Endothelial cell of umbilical vein (primary cell): ENCODE data around the gene SLC39A5. TPM values are rescaled to one million over a fixed set of nuclear protein-coding genes. Genes with fewer than 3 reads are reported as not detected.

Experiments used
- BruUV-seq: library from RNA; stranded (reverse); fragments of 400-500 nt; replicated peaks from 2 replicates; lab custom pipeline; 2021; lab: Mats Ljungman, UMichigan
- CTCF ChIA-PET: fragments of 300-600, 350-600 bp; sonication (Branson Sonifier 250); formaldehyde crosslinking; loops from one replicate; lab custom pipeline; 2021; ENCODE audit warnings: antibody characterized with exemption, inconsistent platforms; lab: Charles Lee
- POLR2A ChIA-PET: fragments of 300-600, 350-600 bp; sonication (Branson Sonifier 250); formaldehyde crosslinking; loops from one replicate; lab custom pipeline; 2021; ENCODE audit warnings: antibody characterized with exemption, inconsistent platforms; lab: Charles Lee
- DNase-seq: peaks from one replicate; pipeline ENCODE4 v3.0.0-alpha.2; 2011; ENCODE audit warnings: low read depth, low spot score
- FAIRE-seq: peaks from 2 replicates; lab custom pipeline; 2011; peaks lifted over from hg19 to GRCh38; lab: Jason Lieb, UNC
- H2AFZ ChIP-seq: 2 replicates; pipeline ENCODE4 v1.6.0; 2012; ENCODE audit warnings: low read depth, low read length, control low read depth, inconsistent platforms
- H3K27ac ChIP-seq: 2 replicates; pipeline ENCODE4 v1.5.1; 2011; ENCODE audit warnings: low read depth, mild to moderate bottlenecking, control low read depth, low read length, moderate library complexity; ENCODE audit not compliant: insufficient read depth
- H3K27me3 ChIP-seq, 2 experiments: 2 replicates each; pipeline versions ENCODE4 v1.6.0 to v1.6.1; 2011; ENCODE audit warnings: low read length in 2 of 2, mixed read lengths in 1 of 2; ENCODE audit not compliant: control insufficient read depth in 2 of 2, insufficient read depth in 2 of 2
- H3K36me3 ChIP-seq, 2 experiments: 2 replicates in 1 of 2; 3 replicates in 1 of 2; pipeline ENCODE4 v1.5.1; 2011; ENCODE audit warnings: low read length in 2 of 2, mild to moderate bottlenecking in 1 of 2, moderate library complexity in 1 of 2; ENCODE audit not compliant: control insufficient read depth in 2 of 2, insufficient read depth in 2 of 2; ENCODE audit errors: extremely low read depth in 1 of 2
- H3K4me1 ChIP-seq: 3 replicates; pipeline ENCODE4 v1.5.1; 2011; ENCODE audit warnings: mild to moderate bottlenecking, low read length; ENCODE audit not compliant: control insufficient read depth, insufficient read depth; ENCODE audit errors: extremely low read depth
- H3K4me2 ChIP-seq: 2 replicates; pipeline ENCODE4 v1.6.1; 2011; ENCODE audit warnings: low read length, control low read depth, mixed read lengths; ENCODE audit not compliant: insufficient read depth
- H3K4me3 ChIP-seq, 3 experiments: fragments of 200-600 bp in 1 of 3; sonication (generic), shearing (Covaris generic) in 1 of 3; replicated peaks in 1 of 3; 2 replicates each; pipeline ENCODE4 v1.5.1; 2011 to 2016; ENCODE audit warnings: control low read depth in 3 of 3, low read length in 3 of 3, mild to moderate bottlenecking in 2 of 3, inconsistent platforms in 1 of 3, low read depth in 1 of 3, moderate library complexity in 1 of 3; ENCODE audit not compliant: insufficient read depth in 1 of 3
- H3K79me2 ChIP-seq: 2 replicates; pipeline ENCODE4 v1.6.0; 2012; ENCODE audit warnings: low read length, inconsistent platforms; ENCODE audit not compliant: control insufficient read depth, insufficient read depth
- H3K9ac ChIP-seq: replicated peaks from 2 replicates; pipeline ENCODE3; 2011; ENCODE audit warnings: low read length, control low read depth; ENCODE audit not compliant: insufficient read depth; ENCODE audit errors: extremely low read depth
- H3K9me1 ChIP-seq: replicated peaks from 3 replicates; pipeline ENCODE4 v1.6.0; 2011; ENCODE audit warnings: mild to moderate bottlenecking, low read length; ENCODE audit not compliant: control insufficient read depth, insufficient read depth; ENCODE audit errors: extremely low read depth
- H3K9me3 ChIP-seq: replicated peaks from 2 replicates; pipeline ENCODE4 v1.5.1; 2012; ENCODE audit warnings: low read length, inconsistent platforms; ENCODE audit not compliant: control insufficient read depth, insufficient read depth
- H4K20me1 ChIP-seq: replicated peaks from 2 replicates; pipeline ENCODE3; 2011; ENCODE audit warnings: mild to moderate bottlenecking, low read length; ENCODE audit not compliant: control insufficient read depth, insufficient read depth; ENCODE audit errors: extremely low read depth
- CTCF ChIP-seq, 2 donors: IDR thresholded peaks; 1 replicate in 1 of 2; 2 replicates in 1 of 2; pipeline ENCODE4 v1.5.1; 2011; ENCODE audit warnings: low read length in 2 of 2, mild to moderate bottlenecking in 2 of 2, moderate library complexity in 2 of 2, control low read depth in 1 of 2, inconsistent platforms in 1 of 2, low read depth in 1 of 2; ENCODE audit not compliant: insufficient read depth in 1 of 2; ENCODE audit errors: extremely low read depth in 1 of 2
- FOS ChIP-seq: IDR thresholded peaks from 2 replicates; pipeline ENCODE4 v1.6.1; 2011; ENCODE audit warnings: mild to moderate bottlenecking, low read length, moderate library complexity, borderline replicate concordance; ENCODE audit not compliant: insufficient read depth
- GATA2 ChIP-seq: IDR thresholded peaks from 2 replicates; pipeline ENCODE4 v1.7.0; 2011; ENCODE audit warnings: low read depth, mild to moderate bottlenecking, moderate library complexity, mixed read lengths, low read length; ENCODE audit not compliant: insufficient read length, insufficient read depth
- JUN ChIP-seq: IDR thresholded peaks from 2 replicates; pipeline ENCODE4 v1.6.1; 2011; ENCODE audit warnings: borderline replicate concordance, low read depth; ENCODE audit not compliant: insufficient read length, insufficient read depth
- POLR2A ChIP-seq: IDR thresholded peaks from 2 replicates; pipeline ENCODE4 v1.6.1; 2012; ENCODE audit warnings: low read depth, mild to moderate bottlenecking, control low read depth, low read length
- POLR2AphosphoS5 ChIP-seq: IDR thresholded peaks from 2 replicates; pipeline ENCODE4 v1.6.1; 2012; ENCODE audit warnings: low read depth, mild to moderate bottlenecking, control low read depth, low read length, moderate library complexity; ENCODE audit not compliant: insufficient read depth
- dilution Hi-C: fragments of 300-500 bp; cut with MboI; formaldehyde crosslinking; loops from one replicate; pipeline ENCODE4 v1.15.0; 2019; ENCODE audit warnings: low sequenced_read_pairs; ENCODE audit not compliant: extremely low pct_ligation_motif_present
- intact Hi-C: fragments of 100-400 bp; cut with micrococcal nuclease; formaldehyde crosslinking; loops from one replicate; pipeline ENCODE4 v1.10.0; 2022
- polyA plus RNA-seq, 4 experiments: library from polyadenylated mRNA; depleted of rRNA in 3 of 4; stranded (reverse) in 3 of 4; unstranded in 1 of 4; fragments of >200 nt; gene quantifications; 2 replicates each; pipeline versions ENCODE4 v1.2.1 to v1.2.3, GENCODE V29; 2011 to 2012; ENCODE audit warnings: missing spikeins in 1 of 4
- total RNA-seq: library from RNA; stranded (reverse); gene quantifications from 2 replicates; pipeline ENCODE4 v1.2.3, GENCODE V29; 2021
- TF ChIP-seq, protein P1 (sequence below): IDR thresholded peaks from 2 replicates; pipeline ENCODE4 v1.6.1; 2011; ENCODE audit not compliant: insufficient read depth, insufficient read length

The SLC39A5 gene
- total and polyA plus RNA-seq, 2 donors (not counting 3 experiments of a cell fraction or from before 2014, with no cell fraction given) = 0.10 TPM; not detected in 1

DNA sequence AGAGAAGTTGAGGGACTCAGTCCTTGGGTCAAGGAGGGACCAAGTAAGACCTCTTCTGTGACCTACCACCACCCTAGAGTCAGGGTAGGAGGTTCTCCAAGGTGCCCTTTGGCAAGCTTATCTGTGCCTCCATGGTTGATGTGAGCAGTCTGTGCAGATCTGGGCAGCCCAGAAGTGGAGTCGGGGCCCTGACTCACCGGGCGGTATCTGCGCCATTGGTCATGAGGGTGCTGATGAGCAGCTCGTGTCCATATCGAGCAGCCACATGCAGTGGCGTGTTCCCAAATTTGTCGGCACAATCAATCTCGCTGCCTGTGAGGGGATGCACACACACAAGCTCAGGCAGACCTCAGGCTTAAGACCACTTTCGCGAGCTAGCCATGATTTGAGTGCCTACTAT, 23.2 kb downstream of the SLC39A5 start:
- DNase-seq = no peak
- no peak for TF ChIP-seq GATA2
- Histone ChIP-seq H3K9me3 (no peaks in the 10 kb centered on the region), H3K4me1 (peaks cover 12% of the 10 kb centered on the region), H3K4me2 (no peak overlapping the region), H4K20me1 (no peaks in the 10 kb centered on the region), H3K79me2 (peaks cover 26% of the 10 kb centered on the region), H3K9me1 (no peaks in the 10 kb centered on the region), H3K4me3 (no peak overlapping the region), H2AFZ (no peak overlapping the region), H3K9ac (no peak overlapping the region), H3K27ac (no peak overlapping the region), H3K36me3 (peaks cover 28 to 52% of the 10 kb centered on the region in 2 experiments), H3K27me3 (no peaks in the 10 kb centered on the region)
- intact Hi-C loops (no loop called here), dilution Hi-C loops (no loop called here)
- BruUV-seq = no TSS peak
- ChIA-PET CTCF (interaction anchor here (1.1 to 1.4 kb wide), 2 partner anchors 12 to 47 kb away, joined by 3 read pairs; no protein-coding TSS in a partner anchor), POLR2A (no interaction called here)
- FAIRE-seq = no peak

- Histone ChIP-seq H4K20me1 (no peaks in the 10 kb centered on the region), H3K27ac (no peak overlapping the region)
- dilution Hi-C loops = no loop called here
Measured at GRCh38 chr12:56255671-56256070, 25.8 kb downstream of the SLC39A5 start.

More at GRCh38 chr12:56255671-56256070, 25.8 kb downstream of the SLC39A5 start:
- H3K79me2 ChIP-seq = peaks cover 26% of the 10 kb centered on the region
- ChIA-PET CTCF (interaction anchor here (1.8 to 4.0 kb wide), 2 partner anchors 34 to 65 kb away, joined by 5 to 50 read pairs; partner anchors contain the start of genes RNF41 and SMARCC2), POLR2A (no interaction called here)
- no peak overlapping the region for H3K9ac ChIP-seq
- TF ChIP-seq, protein P1, sequence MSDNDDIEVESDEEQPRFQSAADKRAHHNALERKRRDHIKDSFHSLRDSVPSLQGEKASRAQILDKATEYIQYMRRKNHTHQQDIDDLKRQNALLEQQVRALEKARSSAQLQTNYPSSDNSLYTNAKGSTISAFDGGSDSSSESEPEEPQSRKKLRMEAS = no peak
- TF ChIP-seq CTCF (IDR thresholded peaks at IDR 0.05; ENCODE audit: extremely low read depth in 1 of 2, insufficient read depth in 1 of 2, low read depth in 1 of 2, low read length in 2 of 2) (no peak), JUN (no peak), FOS (no peak), POLR2A (no peak), GATA2 (no peak), POLR2AphosphoS5 (no peak)
- H3K9me3 ChIP-seq = no peaks in the 10 kb centered on the region
- H3K27me3 ChIP-seq = no peaks in the 10 kb centered on the region
- FAIRE-seq (no peak), DNase-seq (no peak)
- H3K4me3 ChIP-seq = no peak overlapping the region
- H3K4me2 ChIP-seq = no peak overlapping the region
- no TSS peak for BruUV-seq
- H3K36me3 ChIP-seq = peaks cover 24 to 40% of the 10 kb centered on the region in 2 experiments
- H3K4me1 ChIP-seq = peaks cover 18% of the 10 kb centered on the region
- no peak overlapping the region for H2AFZ ChIP-seq
- H3K9me1 ChIP-seq = no peaks in the 10 kb centered on the region
- intact Hi-C loops = no loop called here
